Activated CD4-positive, alpha-beta T cell treated with anti-CD3 and anti-CD28 coated beads, Interleukin-2, amount 50 U/mL, for 4 hours (primary cell): ENCODE results near the gene SIRPB1.
"Not testable (repeated sequence)": the region's sequence is repeated elsewhere in the genome, so short reads cannot be mapped to it uniquely, and the experiment has no call there.

Source experiments
- DNase-seq, 2 experiments: peaks; one replicate each; pipeline ENCODE4 v3.0.0-alpha.2; 2020

SIRPB1 gene

GRCh38 chr20:1588533-1589460 lies 31.0 kb downstream of the SIRPB1 start:
- no peak for DNase-seq

GRCh38 chr20:1587781-1588532 lies 31.9 kb downstream of the SIRPB1 start:
- no peak for DNase-seq

- DNase-seq: no peak
These were observed 40.3 kb downstream of the SIRPB1 start for GRCh38 chr20:1579488-1579887.

- no peak for DNase-seq
These were observed 41.9 kb downstream of the SIRPB1 start for GRCh38 chr20:1577906-1578305.

GRCh38 chr20:1577313-1577712 lies 42.5 kb downstream of the SIRPB1 start:
- DNase-seq: not testable (repeated sequence)

DNA sequence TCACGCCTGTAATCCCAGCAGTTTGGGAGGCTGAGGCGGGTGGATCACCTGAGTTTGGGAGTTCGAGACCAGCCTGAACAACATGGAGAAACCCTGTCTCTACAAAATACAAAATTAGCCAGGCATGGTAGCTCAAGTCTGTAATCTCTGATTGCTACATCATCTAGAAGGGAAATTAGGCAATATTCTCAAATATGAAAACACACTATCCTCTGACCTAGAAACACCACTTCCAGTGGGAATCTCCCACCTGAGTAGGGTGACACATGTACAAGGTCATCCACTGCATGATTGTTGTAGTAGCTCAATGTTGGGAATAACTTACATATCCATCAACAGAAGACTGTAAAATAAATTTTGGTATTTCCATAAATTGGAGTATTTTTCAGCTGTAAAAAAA lies 43.2 kb downstream of the SIRPB1 start:
- DNase-seq: no peak

- DNase-seq: not testable (repeated sequence)
These were observed 43.8 kb downstream of the SIRPB1 start for GRCh38 chr20:1576003-1576402.

DNA sequence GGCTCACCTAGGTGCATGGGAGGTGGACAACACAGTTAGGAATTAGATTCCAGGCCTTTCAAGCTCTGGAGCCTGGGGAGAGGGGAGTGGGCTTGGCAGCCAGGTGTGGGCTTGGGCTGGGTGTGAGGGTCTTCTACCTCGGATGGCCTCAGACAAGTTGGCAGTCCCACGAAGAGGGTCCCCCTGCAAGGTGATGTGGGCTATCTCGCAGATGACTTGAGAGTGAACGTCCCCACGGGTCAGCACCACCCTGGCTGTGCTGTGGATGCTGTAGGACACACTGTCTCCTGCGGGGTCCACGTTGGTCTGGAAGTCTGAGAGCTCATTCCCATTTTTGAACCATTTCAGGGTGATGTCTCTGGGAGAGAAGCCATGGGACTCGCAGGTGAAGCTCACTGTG lies 48.2 kb downstream of the SIRPB1 start:
- not testable (repeated sequence) for DNase-seq
